Endodermal cell (in vitro differentiated cells): Measurements from ENCODE around the gene SLC36A4. TPM values are rescaled to one million over a fixed set of nuclear protein-coding genes. Genes with fewer than 3 reads are reported as not detected.

Source experiments
- DNase-seq: peaks from one replicate; pipeline ENCODE4 v3.0.0-alpha.2; 2017
- H3K27ac ChIP-seq: 2 replicates; pipeline ENCODE4 v1.5.1; 2013; ENCODE audit warnings: mild to moderate bottlenecking, low read depth, low read length, moderate library complexity
- H3K27me3 ChIP-seq: 2 replicates; pipeline ENCODE4 v1.6.1; 2013; ENCODE audit warnings: mild to moderate bottlenecking, low read length, moderate library complexity; ENCODE audit not compliant: insufficient read depth, control insufficient read depth, poor library complexity, severe bottlenecking
- H3K36me3 ChIP-seq: 2 replicates; pipeline ENCODE4 v1.7.0; 2013; ENCODE audit warnings: mild to moderate bottlenecking, low read length, moderate library complexity; ENCODE audit not compliant: control insufficient read depth, insufficient read depth
- H3K4me1 ChIP-seq: one replicate; pipeline ENCODE4 v1.7.0; 2013; ENCODE audit warnings: low read length; ENCODE audit not compliant: control insufficient read depth, insufficient read depth
- H3K4me3 ChIP-seq: 2 replicates; pipeline ENCODE4 v1.5.1; 2013; ENCODE audit warnings: mild to moderate bottlenecking, low read length, moderate library complexity
- H3K9ac ChIP-seq: 2 replicates; pipeline ENCODE4 v1.6.1; 2013; ENCODE audit warnings: mild to moderate bottlenecking, low read length, moderate library complexity; ENCODE audit not compliant: poor library complexity, severe bottlenecking; ENCODE audit errors: extremely low read depth
- H3K9me3 ChIP-seq: 2 replicates; pipeline ENCODE4 v1.6.1; 2013; ENCODE audit warnings: mild to moderate bottlenecking, low read length, moderate library complexity; ENCODE audit not compliant: control insufficient read depth
- H3K27ac Mint-ChIP-seq: 2 replicates; pipeline ENCODE4 v1.8.0; 2020; ENCODE audit warnings: mixed read lengths
- H3K27me3 Mint-ChIP-seq: 2 replicates; pipeline ENCODE4 v1.8.0; 2021; ENCODE audit warnings: mild to moderate bottlenecking, mixed read lengths; ENCODE audit not compliant: insufficient read depth
- H3K36me3 Mint-ChIP-seq: 2 replicates; pipeline ENCODE4 v1.8.0; 2020; ENCODE audit warnings: low read depth, mixed read lengths
- H3K4me1 Mint-ChIP-seq: 2 replicates; pipeline ENCODE4 v1.8.0; 2020; ENCODE audit warnings: mixed read lengths
- H3K4me3 Mint-ChIP-seq: 2 replicates; pipeline ENCODE4 v1.8.0; 2020; ENCODE audit warnings: mild to moderate bottlenecking, moderate library complexity, mixed read lengths
- H3K9me3 Mint-ChIP-seq: 2 replicates; pipeline ENCODE4 v1.8.0; 2020; ENCODE audit warnings: mild to moderate bottlenecking, mixed read lengths
- WGBS, 2 experiments: methylation state at CpG; one replicate each; pipeline versions ENCODE4 v1.1.5 to v1.1.7; 2013; ENCODE audit warnings: missing lambda C conversion rate in 2 of 2, mixed read lengths in 1 of 2; ENCODE audit not compliant: insufficient coverage in 1 of 2, insufficient read length in 1 of 2; 5-methylcytosine and 5-hydroxymethylcytosine counted together
- total RNA-seq, 2 donors: library from RNA; stranded (reverse); fragmentation: NEBNext Ultra II Directional in 1 of 2; extraction: Animal tissue kit (Norgen Biotek cat#: 25700) in 1 of 2; gene quantifications; 2 replicates in 1 of 2; 3 replicates in 1 of 2; pipeline ENCODE4 v1.2.1, GENCODE V29; 2021
- TF ChIP-seq, protein P1 (sequence below): fragments of 200-600 bp; sonication (generic); conservative IDR thresholded peaks from 2 replicates; pipeline ENCODE4 v1.5.0; 2021; ENCODE audit warnings: antibody characterized with exemption, mild to moderate bottlenecking

Gene SLC36A4
- total RNA-seq, 2 donors from 2014 or later: 31.7 to 47.5 TPM

DNA sequence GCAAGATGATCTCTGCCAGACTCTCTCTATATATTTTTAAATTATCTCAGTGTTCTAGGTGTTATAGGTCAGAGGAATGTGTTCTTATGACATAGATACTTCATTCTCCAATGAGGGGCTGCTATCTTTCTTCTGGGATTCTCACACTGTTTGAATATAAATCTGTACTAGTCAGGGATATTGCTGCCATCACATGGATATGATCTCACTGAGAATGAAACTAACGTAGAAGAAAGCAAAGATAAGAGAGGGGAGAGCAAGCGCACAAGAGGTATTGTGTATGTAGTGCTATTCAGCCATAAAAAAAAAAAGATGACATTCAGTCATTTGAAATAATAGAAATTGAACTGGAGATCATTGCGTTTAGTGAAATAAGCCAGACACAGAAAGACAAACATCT, 42.2 kb upstream of the SLC36A4 start:
- Mint-ChIP-seq H3K4me3 (no peak overlapping the region), H3K27ac (no peak overlapping the region), H3K4me1 (peaks cover 14% of the 10 kb centered on the region), H3K9me3 (no peaks in the 10 kb centered on the region), H3K27me3 (peaks cover 4% of the 10 kb centered on the region), H3K36me3 (no peaks in the 10 kb centered on the region)
- TF ChIP-seq, protein P1, sequence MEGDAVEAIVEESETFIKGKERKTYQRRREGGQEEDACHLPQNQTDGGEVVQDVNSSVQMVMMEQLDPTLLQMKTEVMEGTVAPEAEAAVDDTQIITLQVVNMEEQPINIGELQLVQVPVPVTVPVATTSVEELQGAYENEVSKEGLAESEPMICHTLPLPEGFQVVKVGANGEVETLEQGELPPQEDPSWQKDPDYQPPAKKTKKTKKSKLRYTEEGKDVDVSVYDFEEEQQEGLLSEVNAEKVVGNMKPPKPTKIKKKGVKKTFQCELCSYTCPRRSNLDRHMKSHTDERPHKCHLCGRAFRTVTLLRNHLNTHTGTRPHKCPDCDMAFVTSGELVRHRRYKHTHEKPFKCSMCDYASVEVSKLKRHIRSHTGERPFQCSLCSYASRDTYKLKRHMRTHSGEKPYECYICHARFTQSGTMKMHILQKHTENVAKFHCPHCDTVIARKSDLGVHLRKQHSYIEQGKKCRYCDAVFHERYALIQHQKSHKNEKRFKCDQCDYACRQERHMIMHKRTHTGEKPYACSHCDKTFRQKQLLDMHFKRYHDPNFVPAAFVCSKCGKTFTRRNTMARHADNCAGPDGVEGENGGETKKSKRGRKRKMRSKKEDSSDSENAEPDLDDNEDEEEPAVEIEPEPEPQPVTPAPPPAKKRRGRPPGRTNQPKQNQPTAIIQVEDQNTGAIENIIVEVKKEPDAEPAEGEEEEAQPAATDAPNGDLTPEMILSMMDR: no peak
- no peaks in the 10 kb centered on the region for H3K9me3 ChIP-seq
- H3K27me3 ChIP-seq: no peaks in the 10 kb centered on the region
- H3K4me3 ChIP-seq: no peak overlapping the region
- no peaks in the 10 kb centered on the region for H3K36me3 ChIP-seq
- no peak overlapping the region for H3K27ac ChIP-seq
- DNase-seq: no peak
- WGBS, 2 experiments: 73 to 83% methylated on average over 2 to 3 of the region's 3 CpGs
- no peak overlapping the region for H3K9ac ChIP-seq
- peaks cover 3% of the 10 kb centered on the region for H3K4me1 ChIP-seq

- Mint-ChIP-seq H3K4me3 (no peak overlapping the region), H3K4me1 (peaks cover 14% of the 10 kb centered on the region), H3K36me3 (no peaks in the 10 kb centered on the region)
These were observed 41.2 kb upstream of the SLC36A4 start for GRCh38 chr11:93238956-93239355.

GRCh38 chr11:93236741-93237675, 39.2 kb upstream of the SLC36A4 start:
- Histone ChIP-seq H3K27ac (no peak overlapping the region), H3K4me1 (peaks cover 3% of the 10 kb centered on the region), H3K9ac (no peak overlapping the region), H3K36me3 (no peaks in the 10 kb centered on the region), H3K4me3 (no peak overlapping the region), H3K9me3 (no peaks in the 10 kb centered on the region), H3K27me3 (peaks cover 24% of the 10 kb centered on the region)
- 51 to 61% methylated on average over 8 to 10 of the region's 10 CpGs for WGBS, 2 experiments
- H3K4me1 Mint-ChIP-seq: peaks cover 14% of the 10 kb centered on the region
- H3K27ac Mint-ChIP-seq: no peak overlapping the region
- DNase-seq: peak; percentile 82
- no peaks in the 10 kb centered on the region for H3K9me3 Mint-ChIP-seq
- H3K27me3 Mint-ChIP-seq: peaks cover 26% of the 10 kb centered on the region
- H3K4me3 Mint-ChIP-seq: no peak overlapping the region
- H3K36me3 Mint-ChIP-seq: no peaks in the 10 kb centered on the region
- TF ChIP-seq, protein P1: peak; percentile 80

More at GRCh38 chr11:93238956-93239355, 41.2 kb upstream of the SLC36A4 start:
- H3K36me3 ChIP-seq: no peaks in the 10 kb centered on the region
- H3K27me3 ChIP-seq: peaks cover 5% of the 10 kb centered on the region
- no peak overlapping the region for H3K9ac ChIP-seq
- WGBS, 2 experiments: 83 to 88% methylated on average over 1 to 2 of the region's 2 CpGs
- DNase-seq: no peak
- H3K27ac ChIP-seq: no peak overlapping the region
- H3K4me1 ChIP-seq: peaks cover 3% of the 10 kb centered on the region
- no peaks in the 10 kb centered on the region for H3K9me3 ChIP-seq
- no peak overlapping the region for H3K4me3 ChIP-seq
- Mint-ChIP-seq H3K9me3 (no peaks in the 10 kb centered on the region), H3K27me3 (peaks cover 8% of the 10 kb centered on the region), H3K27ac (no peak overlapping the region)
- TF ChIP-seq, protein P1: no peak
